GM23338 (cell line): ENCODE data around the gene PPP5C. TPM values are rescaled to one million over a fixed set of nuclear protein-coding genes. Genes with fewer than 3 reads are reported as not detected.

ENCODE experiments used
- ATAC-seq: fragments of 200-7000 bp; cut with Tn5 transposase; 3 replicates; pipeline ENCODE4 v1.9.1; 2020
- DNase-seq: peaks from one replicate; pipeline ENCODE4 v3.0.0-alpha.2; 2015; ENCODE audit warnings: low spot score
- H2AFZ ChIP-seq: fragments of 200-600 bp; sonication (generic); 2 replicates; pipeline ENCODE4 v1.8.0; 2016; ENCODE audit warnings: antibody characterized with exemption, mild to moderate bottlenecking, moderate library complexity
- H3F3A ChIP-seq: fragments of 200-600 bp; sonication (generic); replicated peaks from 2 replicates; pipeline ENCODE4 v1.8.0; 2017; ENCODE audit warnings: antibody characterized with exemption, mixed run types, low read depth
- H3K27ac ChIP-seq: fragments of 200-600 bp; sonication (generic); 2 replicates; pipeline ENCODE4 v1.6.1; 2016; ENCODE audit warnings: low read depth
- H3K27me3 ChIP-seq: fragments of 200-600 bp; sonication (generic); 2 replicates; pipeline ENCODE4 v1.8.0; 2016; ENCODE audit warnings: mild to moderate bottlenecking, mixed run types, moderate library complexity; ENCODE audit not compliant: insufficient read depth
- H3K36me3 ChIP-seq: fragments of 200-600 bp; sonication (generic); 2 replicates; pipeline ENCODE4 v1.8.0; 2016; ENCODE audit warnings: mild to moderate bottlenecking; ENCODE audit not compliant: insufficient read depth
- H3K4me1 ChIP-seq: fragments of 200-600 bp; sonication (generic); 2 replicates; pipeline ENCODE4 v1.8.0; 2016; ENCODE audit warnings: mild to moderate bottlenecking, moderate library complexity; ENCODE audit not compliant: insufficient read depth
- H3K4me2 ChIP-seq: fragments of 200-600 bp; sonication (generic); 2 replicates; pipeline ENCODE4 v1.7.1; 2017; ENCODE audit warnings: mixed run types
- H3K4me3 ChIP-seq: fragments of 200-600 bp; sonication (generic); 2 replicates; pipeline ENCODE4 v1.6.1; 2016; ENCODE audit warnings: mixed run types
- H3K79me2 ChIP-seq: fragments of 200-600 bp; sonication (generic); replicated peaks from 2 replicates; pipeline ENCODE4 v1.8.0; 2017; ENCODE audit warnings: mild to moderate bottlenecking; ENCODE audit not compliant: insufficient read depth
- H3K9me2 ChIP-seq: fragments of 200-600 bp; sonication (generic); 2 replicates; pipeline ENCODE4 v1.8.0; 2017; ENCODE audit not compliant: insufficient read depth
- H4K20me1 ChIP-seq: fragments of 200-600 bp; sonication (generic); replicated peaks from 2 replicates; pipeline ENCODE4 v1.8.0; 2017; ENCODE audit warnings: mild to moderate bottlenecking; ENCODE audit not compliant: insufficient read depth
- H3K27ac Mint-ChIP-seq: 2 replicates; pipeline ENCODE4 v1.8.0; 2020; ENCODE audit warnings: inconsistent platforms, mild to moderate bottlenecking, moderate library complexity, mixed read lengths
- H3K27me3 Mint-ChIP-seq: 3 replicates; pipeline ENCODE4 v1.8.0; 2022; ENCODE audit warnings: low read depth, mild to moderate bottlenecking, moderate library complexity, mixed read lengths, inconsistent platforms; ENCODE audit not compliant: insufficient read depth, poor library complexity
- H3K36me3 Mint-ChIP-seq: 3 replicates; pipeline ENCODE4 v1.8.0; 2021; ENCODE audit warnings: low read depth, mild to moderate bottlenecking, inconsistent platforms, moderate library complexity, mixed read lengths
- H3K4me1 Mint-ChIP-seq: 3 replicates; pipeline ENCODE4 v1.8.0; 2020; ENCODE audit warnings: mild to moderate bottlenecking, inconsistent platforms, mixed read lengths
- H3K4me3 Mint-ChIP-seq: 3 replicates; pipeline ENCODE4 v1.8.0; 2021; ENCODE audit warnings: moderate library complexity, mild to moderate bottlenecking, inconsistent platforms, mixed read lengths
- H3K9me3 Mint-ChIP-seq: 3 replicates; pipeline ENCODE4 v1.8.0; 2020; ENCODE audit warnings: moderate library complexity, mild to moderate bottlenecking, inconsistent platforms, mixed read lengths
- CREB1 ChIP-seq: fragments of 250-450 bp; sonication (Bioruptor Pico); IDR thresholded peaks from 2 replicates; pipeline ENCODE4 v1.5.0; 2020; ENCODE audit warnings: low read depth, mild to moderate bottlenecking, moderate library complexity
- CTCF ChIP-seq, 2 experiments: fragments of 200-600 bp in 1 of 2; sonication (generic) in 1 of 2; conservative IDR thresholded peaks; 2 replicates each; pipeline versions ENCODE4 v1.5.1 to v1.6.1; 2016 to 2017; ENCODE audit warnings: antibody characterized with exemption in 2 of 2, low read depth in 2 of 2, mild to moderate bottlenecking in 2 of 2, moderate library complexity in 1 of 2
- ETS1 ChIP-seq: IDR thresholded peaks from 2 replicates; pipeline ENCODE4 v1.6.1; 2016; ENCODE audit warnings: antibody characterized with exemption
- EZH2 ChIP-seq: fragments of 200-600 bp; sonication (generic); IDR thresholded peaks from one replicate; pipeline ENCODE4 v1.8.0; 2017; ENCODE audit warnings: antibody characterized with exemption, mild to moderate bottlenecking, low read depth; ENCODE audit not compliant: unreplicated experiment
- JUNB ChIP-seq: IDR thresholded peaks from one replicate; pipeline ENCODE4 v1.6.1; 2016; ENCODE audit warnings: antibody characterized with exemption; ENCODE audit not compliant: unreplicated experiment
- REST ChIP-seq: IDR thresholded peaks from one replicate; pipeline ENCODE4 v1.6.1; 2018; ENCODE audit warnings: antibody characterized with exemption; ENCODE audit not compliant: unreplicated experiment
- ZNF114 ChIP-seq: fragments of 250-450 bp; sonication (Bioruptor Pico); IDR thresholded peaks from 2 replicates; pipeline ENCODE4 v1.5.0; 2020; ENCODE audit warnings: mild to moderate bottlenecking, moderate library complexity
- polyA plus RNA-seq: library from polyadenylated mRNA; unstranded; fragments of >200 nt; fragmentation: Nextera tagmentation; extraction: Ambion mirVana; gene quantifications from 2 replicates; pipeline ENCODE4 v1.2.1, GENCODE V29; 2016
- total RNA-seq: library from RNA; depleted of rRNA; stranded (reverse); fragments of >200 nt; shearing (Covaris generic); gene quantifications from 2 replicates; pipeline ENCODE4 v1.2.3, GENCODE V29; 2014

Gene PPP5C
- total and polyA plus RNA-seq, 2 experiments from 2014 or later: 51.6 to 123 TPM

- TF ChIP-seq ETS1: no peak
- peaks cover 51% of the 10 kb centered on the region for H3K4me1 Mint-ChIP-seq
- H3K27me3 Mint-ChIP-seq: peaks cover 50% of the 10 kb centered on the region
- H2AFZ ChIP-seq: no peak overlapping the region
- peaks cover 46% of the 10 kb centered on the region for H3K27me3 ChIP-seq
- peaks cover 28% of the 10 kb centered on the region for H3K79me2 ChIP-seq
- peaks cover 22% of the 10 kb centered on the region; the same call in 1 of the 2 replicates for H3F3A ChIP-seq
- no peaks in the 10 kb centered on the region for H3K36me3 ChIP-seq
- H3K9me2 ChIP-seq: no peaks in the 10 kb centered on the region
- peaks cover 3% of the 10 kb centered on the region; the same call in 2 of the 3 replicates for H3K9me3 Mint-ChIP-seq
- DNase-seq (no peak), ATAC-seq (no peak)
- H3K4me3 ChIP-seq: peak overlapping the region; percentile 94
- H3K27ac ChIP-seq: no peak overlapping the region
- H3K4me3 Mint-ChIP-seq: peak overlapping the region; percentile 91
- H4K20me1 ChIP-seq: peaks cover 16% of the 10 kb centered on the region
- H3K4me2 ChIP-seq: peak overlapping the region; percentile 100
- H3K4me1 ChIP-seq: peaks cover 43% of the 10 kb centered on the region
- H3K36me3 Mint-ChIP-seq: peaks cover 21% of the 10 kb centered on the region
- no peak overlapping the region for H3K27ac Mint-ChIP-seq
Measured at GRCh38 chr19:46411088-46411924, 64.4 kb downstream of the PPP5C start.

GRCh38 chr19:46411925-46412649 is 65.2 kb downstream of the PPP5C start:
- H3K4me1 Mint-ChIP-seq: peaks cover 46% of the 10 kb centered on the region
- H3K9me3 Mint-ChIP-seq: peaks cover 3% of the 10 kb centered on the region; the same call in 2 of the 3 replicates

More at GRCh38 chr19:46411925-46412649, 65.2 kb downstream of the PPP5C start:
- Mint-ChIP-seq H3K4me3 (peak overlapping the region; percentile 91), H3K36me3 (peaks cover 21% of the 10 kb centered on the region), H3K27me3 (peaks cover 45% of the 10 kb centered on the region), H3K27ac (no peak overlapping the region)
- Histone ChIP-seq H3K4me1 (peaks cover 42% of the 10 kb centered on the region), H2AFZ (no peak overlapping the region), H3K27me3 (peaks cover 41% of the 10 kb centered on the region), H3K9me2 (no peaks in the 10 kb centered on the region), H3K4me2 (peak overlapping the region; percentile 100), H3F3A (peaks cover 24% of the 10 kb centered on the region), H3K79me2 (peaks cover 28% of the 10 kb centered on the region), H3K36me3 (no peaks in the 10 kb centered on the region), H3K4me3 (peak overlapping the region; percentile 94), H4K20me1 (peaks cover 16% of the 10 kb centered on the region), H3K27ac (no peak overlapping the region)
- DNase-seq (no peak), ATAC-seq (peak; percentile 1; the same call in 2 of the 3 replicates)
- no peak; a peak in 1 of 4 replicates for TF ChIP-seq CTCF (conservative IDR thresholded peaks at IDR 0.05; ENCODE audit: low read depth in 2 of 2)
- no peak for TF ChIP-seq ZNF114
- no peak for TF ChIP-seq REST
- no peak for TF ChIP-seq JUNB
- TF ChIP-seq CREB1: no peak
- TF ChIP-seq EZH2: peak; percentile 28
